ENCODE results near the gene IGSF3. TPM values are rescaled to one million over a fixed set of nuclear protein-coding genes. Genes with fewer than 3 reads are reported as not detected.

Gene IGSF3
- polyA plus RNA-seq, 4 donors: 29.5 to 31.4 (median 30.4) TPM

DNA sequence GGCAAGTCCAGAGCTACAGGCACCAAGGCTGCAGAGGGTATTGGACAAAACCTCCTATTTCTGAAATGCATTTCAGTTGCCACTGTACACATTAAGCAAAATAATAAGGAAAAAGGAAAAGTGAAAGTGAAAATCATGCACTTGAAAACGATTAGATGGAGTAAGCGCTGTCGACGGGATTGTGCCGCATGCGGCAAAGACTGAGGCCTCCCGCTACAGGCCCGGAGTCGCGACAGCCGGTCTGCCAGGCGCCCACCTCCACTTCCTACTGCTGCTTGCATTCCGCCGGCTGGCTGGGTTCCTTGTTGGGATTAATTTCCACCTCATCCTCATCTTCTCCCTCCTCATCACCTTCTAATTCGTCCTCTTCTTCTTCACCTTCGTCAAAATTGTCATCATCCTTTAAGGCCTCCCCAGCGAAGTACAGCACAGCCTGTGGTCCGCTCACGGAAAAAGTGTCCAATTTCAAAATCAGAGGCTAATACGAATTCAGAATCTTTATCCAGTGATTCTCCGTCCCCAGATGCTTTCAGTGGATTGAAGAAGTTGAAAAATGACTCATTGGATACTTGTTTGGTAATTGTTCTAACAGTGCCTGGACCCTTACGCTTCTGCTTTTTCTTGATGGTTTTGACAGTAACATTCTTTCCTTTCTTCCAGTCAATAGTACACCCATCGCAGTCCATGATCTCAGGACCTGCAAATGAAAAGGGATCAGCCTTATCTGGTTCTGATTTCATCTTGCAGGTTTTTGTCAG is 134.7 kb downstream of the IGSF3 start:
- DNase-seq (ENCODE audit: low read depth in 4 of 4, low spot score in 3 of 4): no peak

DNA sequence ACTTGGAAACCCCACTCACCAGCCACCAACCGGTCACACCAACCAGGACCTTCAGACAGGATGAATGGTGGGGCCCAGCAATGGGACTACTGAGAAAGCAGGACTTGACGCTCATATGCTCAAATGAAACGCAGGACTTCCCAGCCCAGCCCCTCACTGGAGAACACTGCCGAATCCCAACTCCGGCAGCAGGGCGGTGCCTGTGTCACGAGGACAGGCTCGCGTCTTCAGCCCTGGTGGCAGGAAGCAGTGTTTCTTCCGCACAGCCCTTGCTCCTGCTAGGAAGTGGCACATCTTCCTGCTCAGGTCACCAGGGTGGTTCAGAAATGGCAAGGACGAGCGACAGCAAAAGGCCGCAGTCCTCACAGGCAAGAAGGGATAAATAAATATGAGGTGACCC is 135.6 kb downstream of the IGSF3 start:
- DNase-seq (ENCODE audit: low read depth in 4 of 4, low spot score in 3 of 4): no peak

DNA sequence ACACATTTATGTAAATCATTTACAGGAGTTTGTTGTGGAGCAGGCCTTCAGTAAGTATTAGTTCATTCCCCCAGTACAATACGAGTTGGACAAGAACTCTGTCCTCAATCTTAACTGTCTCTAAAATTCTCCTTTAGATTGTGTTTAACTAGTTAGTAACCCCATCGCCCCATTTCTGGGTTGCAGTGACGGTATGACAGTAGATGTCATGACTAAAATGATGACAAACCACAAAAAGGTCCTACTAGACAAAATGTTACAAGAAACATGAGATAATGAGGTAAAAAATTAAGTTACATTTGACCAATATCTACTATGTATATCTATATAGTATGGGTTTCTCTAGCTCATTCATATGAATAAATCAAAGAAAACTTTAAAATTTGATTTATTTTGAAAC is 137.9 kb downstream of the IGSF3 start:
- DNase-seq (ENCODE audit: low read depth in 4 of 4, low spot score in 3 of 4): no peak

DNA sequence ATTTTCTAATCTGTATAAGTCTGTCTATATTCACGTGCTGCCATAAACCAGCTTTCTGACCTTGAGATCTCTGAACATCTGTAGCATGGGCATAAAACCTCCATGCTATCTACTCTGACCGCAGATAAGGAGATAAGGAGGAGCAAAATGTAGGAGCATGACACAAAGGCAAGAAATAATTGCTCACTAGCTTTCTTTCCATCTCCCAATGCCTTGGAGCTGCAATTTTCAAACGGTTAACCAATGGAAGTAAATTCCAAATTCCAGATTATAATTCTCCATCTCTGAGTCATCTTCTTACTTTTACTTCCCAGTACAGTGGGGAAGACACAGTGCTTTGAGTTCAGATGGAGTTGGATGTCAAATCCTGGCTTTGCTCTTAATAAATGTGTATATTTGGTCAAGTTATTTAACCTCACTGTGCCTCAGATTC is 138.3 kb downstream of the IGSF3 start:
- DNase-seq (ENCODE audit: low read depth in 4 of 4, low spot score in 3 of 4): no peak

DNA sequence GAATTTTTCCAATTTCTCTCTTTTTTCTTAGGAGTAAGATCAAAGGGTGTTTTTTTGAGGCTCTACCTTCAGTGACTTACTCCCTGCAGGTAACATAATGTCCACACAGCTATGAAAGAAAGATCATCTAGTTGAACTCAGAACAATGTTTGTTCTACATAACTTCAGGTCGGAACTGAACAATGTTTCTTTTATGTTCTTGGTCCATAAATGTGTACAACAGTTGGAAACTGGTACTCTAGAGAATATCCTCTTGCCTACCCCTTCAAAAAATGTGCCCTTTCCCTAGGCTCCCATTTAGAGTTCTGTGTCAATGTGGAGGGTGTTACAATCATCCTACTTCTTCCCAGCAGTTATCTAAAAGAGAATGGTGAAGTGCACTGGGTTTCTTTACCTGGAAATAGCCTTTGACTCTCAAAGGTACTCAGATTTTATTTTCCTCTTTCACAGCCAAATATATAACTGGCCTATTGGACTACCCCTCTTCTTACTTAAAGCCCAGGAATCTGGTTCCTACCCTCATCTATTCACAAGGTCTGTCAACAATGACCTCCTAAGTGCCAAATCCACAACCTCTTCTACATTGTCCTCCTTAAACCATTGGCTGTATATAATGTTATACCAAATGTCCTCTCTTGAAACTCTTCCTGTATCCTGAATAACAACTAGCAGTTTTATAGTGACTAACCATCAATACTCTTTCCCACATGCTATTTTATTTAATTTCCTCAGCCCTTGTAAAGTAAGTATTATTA is 139.0 kb downstream of the IGSF3 start:
- DNase-seq (ENCODE audit: low read depth in 4 of 4, low spot score in 3 of 4): no peak

DNA sequence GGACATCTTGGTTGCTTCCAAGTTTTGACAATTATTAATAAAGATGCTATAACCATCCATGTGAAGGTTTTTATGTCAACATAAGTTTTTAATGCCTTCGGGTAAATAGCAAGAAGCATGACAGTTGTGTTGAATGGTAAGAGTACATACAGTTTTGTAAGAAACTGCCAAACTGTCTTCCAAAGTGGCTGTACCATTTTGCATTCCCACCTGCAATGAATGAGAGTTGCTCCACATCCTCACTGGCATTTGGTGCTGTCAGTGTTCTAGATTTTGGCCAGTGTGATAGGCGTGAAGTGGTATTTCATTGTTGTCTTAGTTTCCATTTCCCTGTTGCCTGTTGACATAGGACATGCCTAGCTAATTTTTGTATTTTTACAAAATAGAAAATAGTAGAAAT is 142.1 kb downstream of the IGSF3 start:
- DNase-seq (ENCODE audit: low read depth in 4 of 4, low spot score in 3 of 4): no peak

Other genes with a start within 250 kb of the IGSF3 start
- 10 to 100 TPM; 14.3 to 22.3 (median 18.8) TPM for gene CD58, start 96.7 kb downstream of the IGSF3 start, polyA plus RNA-seq (ENCODE audit: insufficient read length in 4 of 4)
- under 1 TPM in 3 of 4 donors, not detected in 1; 0.10 to 0.45 (median 0.11) TPM for gene CD2, start 86.7 kb upstream of the IGSF3 start, polyA plus RNA-seq (ENCODE audit: insufficient read length in 4 of 4)
- gene PTGFRN, start 242.2 kb upstream of the IGSF3 start, polyA plus RNA-seq (ENCODE audit: insufficient read length in 4 of 4): 10 to 100 TPM; 35.3 to 71.5 (median 59.6) TPM